SK-N-SH treated with all-trans-retinoic acid at 6 μM for 48 hours (cell line): ENCODE results near the gene AGBL5.

Experiments used
- ATAC-seq: fragments of 200-7000 bp; cut with Tn5 transposase; 3 replicates; pipeline ENCODE4 v1.9.1; 2020; ENCODE audit warnings: mild to moderate bottlenecking, moderate library complexity
- ARNTL ChIP-seq: fragments of 450-650 bp; formaldehyde crosslinking; IDR thresholded peaks from 2 replicates; pipeline ENCODE4 v1.5.0; 2020; ENCODE audit warnings: low read depth, mild to moderate bottlenecking, moderate library complexity, borderline replicate concordance
- BACH2 ChIP-seq: fragments of 250-450 bp; sonication (Bioruptor Pico); IDR thresholded peaks from 2 replicates; pipeline ENCODE4 v1.9.0; 2021; ENCODE audit warnings: mild to moderate bottlenecking, borderline replicate concordance
- GLIS3 ChIP-seq: fragments of 250-450 bp; sonication (Bioruptor Pico); IDR thresholded peaks from 2 replicates; pipeline ENCODE4 v1.5.0; 2020; ENCODE audit warnings: mild to moderate bottlenecking, moderate library complexity
- ISL1 ChIP-seq: fragments of 250-450 bp; sonication (Bioruptor Pico); IDR thresholded peaks from 2 replicates; pipeline ENCODE4 v2.1.2; 2022; ENCODE audit warnings: mild to moderate bottlenecking, moderate library complexity
- OSR1 ChIP-seq: fragments of 250-450 bp; sonication (Bioruptor Pico); IDR thresholded peaks from 2 replicates; pipeline ENCODE4 v1.8.0; 2022; ENCODE audit warnings: moderate library complexity, mild to moderate bottlenecking, inconsistent platforms
- PPARA ChIP-seq: fragments of 250-450 bp; sonication (Bioruptor Pico); IDR thresholded peaks from 2 replicates; pipeline ENCODE4 v1.5.0; 2020; ENCODE audit warnings: mild to moderate bottlenecking, borderline replicate concordance
- TCF4 ChIP-seq: fragments of 250-450 bp; sonication (Bioruptor Pico); IDR thresholded peaks from 2 replicates; pipeline ENCODE4 v1.8.0; 2021; ENCODE audit warnings: mild to moderate bottlenecking, moderate library complexity, borderline replicate concordance
- TOX ChIP-seq: fragments of 250-450 bp; sonication (Bioruptor Pico); IDR thresholded peaks from 2 replicates; pipeline ENCODE4 v1.8.0; 2021; ENCODE audit warnings: mild to moderate bottlenecking, moderate library complexity, borderline replicate concordance
- ZFP30 ChIP-seq: fragments of 450-650 bp; formaldehyde crosslinking; IDR thresholded peaks from 2 replicates; pipeline ENCODE4 v1.5.0; 2022; ENCODE audit warnings: mild to moderate bottlenecking, moderate library complexity
- ZNF70 ChIP-seq: fragments of 450-650 bp; formaldehyde crosslinking; IDR thresholded peaks from 2 replicates; pipeline ENCODE4 v1.5.0; 2020; ENCODE audit warnings: mild to moderate bottlenecking, moderate library complexity
- TF ChIP-seq, protein P1 (sequence below): fragments of 250-450 bp; sonication (Bioruptor Pico); IDR thresholded peaks from 2 replicates; pipeline ENCODE4 v1.5.1; 2020; ENCODE audit warnings: low read depth, mild to moderate bottlenecking, moderate library complexity
- TF ChIP-seq, protein P2 (sequence below): fragments of 250-450 bp; sonication (Bioruptor Pico); IDR thresholded peaks from 2 replicates; pipeline ENCODE4 v1.5.0; 2020; ENCODE audit warnings: mild to moderate bottlenecking, moderate library complexity
- TF ChIP-seq, protein P3 (sequence below): fragments of 250-450 bp; sonication (Bioruptor Pico); IDR thresholded peaks from 2 replicates; pipeline ENCODE4 v1.8.0; 2021; ENCODE audit warnings: low read depth, mild to moderate bottlenecking, moderate library complexity, borderline replicate concordance
- TF ChIP-seq, protein P4 (sequence below): fragments of 250-450 bp; sonication (Bioruptor Pico); IDR thresholded peaks from 2 replicates; pipeline ENCODE4 v1.5.1; 2021; ENCODE audit warnings: mild to moderate bottlenecking, moderate library complexity

Gene AGBL5

DNA sequence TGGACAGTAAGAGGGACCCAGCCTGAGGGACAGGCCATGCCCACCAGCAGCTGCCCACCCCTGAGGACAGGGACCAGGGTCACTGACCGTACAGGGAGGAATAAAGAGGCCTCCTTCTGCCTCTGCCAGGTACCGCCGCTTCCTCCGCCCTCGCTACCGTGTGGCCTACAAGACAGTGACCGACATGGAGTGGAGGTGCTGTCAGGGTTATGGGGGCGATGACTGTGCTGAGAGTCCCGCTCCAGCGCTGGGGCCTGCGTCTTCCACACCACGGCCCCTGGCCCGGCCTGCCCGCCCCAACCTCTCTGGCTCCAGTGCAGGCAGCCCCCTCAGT lies 29.1 kb downstream of the AGBL5 start:
- TF ChIP-seq, protein P1, sequence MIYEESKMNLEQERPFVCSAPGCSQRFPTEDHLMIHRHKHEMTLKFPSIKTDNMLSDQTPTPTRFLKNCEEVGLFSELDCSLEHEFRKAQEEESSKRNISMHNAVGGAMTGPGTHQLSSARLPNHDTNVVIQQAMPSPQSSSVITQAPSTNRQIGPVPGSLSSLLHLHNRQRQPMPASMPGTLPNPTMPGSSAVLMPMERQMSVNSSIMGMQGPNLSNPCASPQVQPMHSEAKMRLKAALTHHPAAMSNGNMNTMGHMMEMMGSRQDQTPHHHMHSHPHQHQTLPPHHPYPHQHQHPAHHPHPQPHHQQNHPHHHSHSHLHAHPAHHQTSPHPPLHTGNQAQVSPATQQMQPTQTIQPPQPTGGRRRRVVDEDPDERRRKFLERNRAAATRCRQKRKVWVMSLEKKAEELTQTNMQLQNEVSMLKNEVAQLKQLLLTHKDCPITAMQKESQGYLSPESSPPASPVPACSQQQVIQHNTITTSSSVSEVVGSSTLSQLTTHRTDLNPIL (CRISPR knock-in tag) = no peak
- TF ChIP-seq ZFP30 (CRISPR knock-in tag) (no peak), ARNTL (no peak), GLIS3 (no peak), OSR1 (CRISPR knock-in tag) (no peak), ISL1 (CRISPR knock-in tag) (no peak), BACH2 (CRISPR knock-in tag) (no peak), ZNF70 (CRISPR knock-in tag) (no peak), TOX (no peak), TCF4 (no peak), PPARA (CRISPR knock-in tag) (no peak)
- TF ChIP-seq, protein P2, sequence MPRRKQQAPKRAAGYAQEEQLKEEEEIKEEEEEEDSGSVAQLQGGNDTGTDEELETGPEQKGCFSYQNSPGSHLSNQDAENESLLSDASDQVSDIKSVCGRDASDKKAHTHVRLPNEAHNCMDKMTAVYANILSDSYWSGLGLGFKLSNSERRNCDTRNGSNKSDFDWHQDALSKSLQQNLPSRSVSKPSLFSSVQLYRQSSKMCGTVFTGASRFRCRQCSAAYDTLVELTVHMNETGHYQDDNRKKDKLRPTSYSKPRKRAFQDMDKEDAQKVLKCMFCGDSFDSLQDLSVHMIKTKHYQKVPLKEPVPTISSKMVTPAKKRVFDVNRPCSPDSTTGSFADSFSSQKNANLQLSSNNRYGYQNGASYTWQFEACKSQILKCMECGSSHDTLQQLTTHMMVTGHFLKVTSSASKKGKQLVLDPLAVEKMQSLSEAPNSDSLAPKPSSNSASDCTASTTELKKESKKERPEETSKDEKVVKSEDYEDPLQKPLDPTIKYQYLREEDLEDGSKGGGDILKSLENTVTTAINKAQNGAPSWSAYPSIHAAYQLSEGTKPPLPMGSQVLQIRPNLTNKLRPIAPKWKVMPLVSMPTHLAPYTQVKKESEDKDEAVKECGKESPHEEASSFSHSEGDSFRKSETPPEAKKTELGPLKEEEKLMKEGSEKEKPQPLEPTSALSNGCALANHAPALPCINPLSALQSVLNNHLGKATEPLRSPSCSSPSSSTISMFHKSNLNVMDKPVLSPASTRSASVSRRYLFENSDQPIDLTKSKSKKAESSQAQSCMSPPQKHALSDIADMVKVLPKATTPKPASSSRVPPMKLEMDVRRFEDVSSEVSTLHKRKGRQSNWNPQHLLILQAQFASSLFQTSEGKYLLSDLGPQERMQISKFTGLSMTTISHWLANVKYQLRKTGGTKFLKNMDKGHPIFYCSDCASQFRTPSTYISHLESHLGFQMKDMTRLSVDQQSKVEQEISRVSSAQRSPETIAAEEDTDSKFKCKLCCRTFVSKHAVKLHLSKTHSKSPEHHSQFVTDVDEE (CRISPR knock-in tag) = no peak
- TF ChIP-seq, protein P3, sequence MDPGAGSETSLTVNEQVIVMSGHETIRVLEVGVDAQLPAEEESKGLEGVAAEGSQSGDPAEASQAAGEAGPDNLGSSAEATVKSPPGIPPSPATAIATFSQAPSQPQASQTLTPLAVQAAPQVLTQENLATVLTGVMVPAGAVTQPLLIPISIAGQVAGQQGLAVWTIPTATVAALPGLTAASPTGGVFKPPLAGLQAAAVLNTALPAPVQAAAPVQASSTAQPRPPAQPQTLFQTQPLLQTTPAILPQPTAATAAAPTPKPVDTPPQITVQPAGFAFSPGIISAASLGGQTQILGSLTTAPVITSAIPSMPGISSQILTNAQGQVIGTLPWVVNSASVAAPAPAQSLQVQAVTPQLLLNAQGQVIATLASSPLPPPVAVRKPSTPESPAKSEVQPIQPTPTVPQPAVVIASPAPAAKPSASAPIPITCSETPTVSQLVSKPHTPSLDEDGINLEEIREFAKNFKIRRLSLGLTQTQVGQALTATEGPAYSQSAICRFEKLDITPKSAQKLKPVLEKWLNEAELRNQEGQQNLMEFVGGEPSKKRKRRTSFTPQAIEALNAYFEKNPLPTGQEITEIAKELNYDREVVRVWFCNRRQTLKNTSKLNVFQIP (CRISPR knock-in tag) = no peak
- TF ChIP-seq, protein P4, sequence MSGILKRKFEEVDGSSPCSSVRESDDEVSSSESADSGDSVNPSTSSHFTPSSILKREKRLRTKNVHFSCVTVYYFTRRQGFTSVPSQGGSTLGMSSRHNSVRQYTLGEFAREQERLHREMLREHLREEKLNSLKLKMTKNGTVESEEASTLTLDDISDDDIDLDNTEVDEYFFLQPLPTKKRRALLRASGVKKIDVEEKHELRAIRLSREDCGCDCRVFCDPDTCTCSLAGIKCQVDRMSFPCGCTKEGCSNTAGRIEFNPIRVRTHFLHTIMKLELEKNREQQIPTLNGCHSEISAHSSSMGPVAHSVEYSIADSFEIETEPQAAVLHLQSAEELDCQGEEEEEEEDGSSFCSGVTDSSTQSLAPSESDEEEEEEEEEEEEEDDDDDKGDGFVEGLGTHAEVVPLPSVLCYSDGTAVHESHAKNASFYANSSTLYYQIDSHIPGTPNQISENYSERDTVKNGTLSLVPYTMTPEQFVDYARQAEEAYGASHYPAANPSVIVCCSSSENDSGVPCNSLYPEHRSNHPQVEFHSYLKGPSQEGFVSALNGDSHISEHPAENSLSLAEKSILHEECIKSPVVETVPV (CRISPR knock-in tag) = no peak
- no peak for ATAC-seq

DNA sequence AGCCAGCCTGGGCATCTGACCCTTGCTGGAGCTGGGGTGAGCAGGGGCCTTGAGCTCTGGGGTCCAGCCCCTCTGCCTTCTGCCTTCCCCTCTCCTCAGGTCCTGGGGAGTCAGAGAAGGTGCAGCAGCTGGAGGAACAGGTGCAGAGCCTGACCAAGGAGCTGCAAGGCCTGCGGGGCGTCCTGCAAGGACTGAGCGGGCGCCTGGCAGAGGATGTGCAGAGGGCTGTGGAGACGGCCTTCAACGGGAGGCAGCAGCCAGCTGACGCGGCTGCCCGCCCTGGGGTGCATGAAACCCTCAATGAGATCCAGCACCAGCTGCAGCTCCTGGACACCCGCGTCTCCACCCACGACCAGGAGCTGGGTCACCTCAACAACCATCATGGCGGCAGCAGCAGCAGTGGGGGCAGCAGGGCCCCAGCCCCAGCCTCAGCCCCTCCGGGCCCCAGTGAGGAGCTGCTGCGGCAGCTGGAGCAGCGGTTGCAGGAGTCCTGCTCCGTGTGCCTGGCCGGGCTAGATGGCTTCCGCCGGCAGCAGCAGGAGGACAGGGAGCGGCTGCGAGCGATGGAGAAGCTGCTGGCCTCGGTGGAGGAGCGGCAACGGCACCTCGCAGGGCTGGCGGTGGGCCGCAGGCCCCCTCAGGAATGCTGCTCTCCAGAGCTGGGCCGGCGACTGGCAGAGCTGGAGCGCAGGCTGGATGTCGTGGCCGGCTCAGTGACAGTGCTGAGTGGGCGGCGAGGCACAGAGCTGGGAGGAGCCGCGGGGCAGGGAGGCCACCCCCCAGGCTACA lies 30.7 kb downstream of the AGBL5 start:
- ATAC-seq = no peak
- TF ChIP-seq ZNF70 (CRISPR knock-in tag) = no peak
- TF ChIP-seq, protein P2 (CRISPR knock-in tag) = no peak
- no peak for TF ChIP-seq ARNTL
- TF ChIP-seq ZFP30 (CRISPR knock-in tag) = no peak
- TF ChIP-seq, protein P1 (CRISPR knock-in tag) = no peak

DNA sequence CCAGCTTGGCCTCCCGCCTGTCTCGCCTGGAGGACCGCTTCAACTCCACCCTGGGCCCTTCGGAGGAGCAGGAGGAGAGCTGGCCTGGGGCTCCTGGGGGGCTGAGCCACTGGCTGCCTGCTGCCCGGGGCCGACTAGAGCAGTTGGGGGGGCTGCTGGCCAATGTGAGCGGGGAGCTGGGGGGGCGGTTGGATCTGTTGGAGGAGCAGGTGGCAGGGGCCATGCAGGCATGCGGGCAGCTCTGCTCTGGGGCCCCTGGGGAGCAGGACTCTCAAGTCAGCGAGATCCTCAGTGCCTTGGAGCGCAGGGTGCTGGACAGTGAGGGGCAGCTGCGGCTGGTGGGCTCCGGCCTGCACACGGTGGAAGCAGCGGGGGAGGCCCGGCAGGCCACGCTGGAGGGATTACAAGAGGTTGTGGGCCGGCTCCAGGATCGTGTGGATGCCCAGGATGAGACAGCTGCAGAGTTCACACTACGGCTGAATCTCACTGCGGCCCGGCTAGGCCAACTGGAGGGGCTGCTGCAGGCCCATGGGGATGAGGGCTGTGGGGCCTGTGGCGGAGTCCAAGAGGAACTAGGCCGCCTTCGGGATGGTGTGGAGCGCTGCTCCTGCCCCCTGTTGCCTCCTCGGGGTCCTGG lies 31.4 kb downstream of the AGBL5 start:
- TF ChIP-seq GLIS3 (no peak), TCF4 (no peak)

More for the DNA sequence above, 31.4 kb downstream of the AGBL5 start:
- no peak for ATAC-seq
